ENCODE measurements around the gene SLC11A2.

DNA sequence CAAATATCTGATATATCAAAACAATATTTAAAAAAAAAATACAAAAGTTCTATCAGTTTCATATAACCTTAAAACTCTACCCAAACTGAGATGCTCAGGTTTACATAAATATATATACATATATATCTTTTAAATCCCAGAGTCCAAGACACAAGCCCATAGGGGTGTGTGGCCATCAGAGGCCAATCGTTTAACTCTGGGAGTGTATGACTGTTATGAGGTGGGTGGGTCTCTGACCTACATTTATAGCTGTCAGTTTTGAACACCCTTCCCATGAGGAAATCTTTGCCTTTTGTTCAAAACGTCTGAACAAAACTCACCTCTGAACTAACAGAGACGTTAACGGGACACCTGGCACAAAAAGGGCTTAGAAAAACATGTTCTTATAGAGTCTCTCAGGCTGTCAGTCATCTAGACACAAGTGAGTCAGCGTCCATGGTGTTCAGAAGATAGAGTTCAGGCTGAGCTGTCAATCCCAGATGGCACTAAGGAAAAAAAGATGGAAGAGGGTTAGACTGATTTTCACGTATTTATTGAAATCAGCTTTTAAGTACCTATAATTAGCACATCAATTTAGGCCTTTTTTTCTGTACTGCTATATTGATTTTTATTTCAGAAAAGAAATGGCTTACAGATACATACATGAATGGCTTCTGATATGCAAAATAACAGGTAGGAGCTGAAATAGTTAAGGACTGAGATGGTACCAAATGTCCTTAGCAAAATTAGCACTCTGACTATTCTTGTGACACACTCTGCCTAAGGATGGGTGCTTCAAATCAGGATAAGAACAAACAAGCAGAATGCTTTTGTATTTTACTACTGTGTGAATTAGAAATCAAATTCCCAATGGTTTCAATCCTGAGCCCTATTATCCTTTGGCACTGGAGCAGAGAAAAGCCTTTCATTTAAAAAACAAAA, 44.6 kb downstream of the SLC11A2 start:
- TF ChIP-seq, protein P1, sequence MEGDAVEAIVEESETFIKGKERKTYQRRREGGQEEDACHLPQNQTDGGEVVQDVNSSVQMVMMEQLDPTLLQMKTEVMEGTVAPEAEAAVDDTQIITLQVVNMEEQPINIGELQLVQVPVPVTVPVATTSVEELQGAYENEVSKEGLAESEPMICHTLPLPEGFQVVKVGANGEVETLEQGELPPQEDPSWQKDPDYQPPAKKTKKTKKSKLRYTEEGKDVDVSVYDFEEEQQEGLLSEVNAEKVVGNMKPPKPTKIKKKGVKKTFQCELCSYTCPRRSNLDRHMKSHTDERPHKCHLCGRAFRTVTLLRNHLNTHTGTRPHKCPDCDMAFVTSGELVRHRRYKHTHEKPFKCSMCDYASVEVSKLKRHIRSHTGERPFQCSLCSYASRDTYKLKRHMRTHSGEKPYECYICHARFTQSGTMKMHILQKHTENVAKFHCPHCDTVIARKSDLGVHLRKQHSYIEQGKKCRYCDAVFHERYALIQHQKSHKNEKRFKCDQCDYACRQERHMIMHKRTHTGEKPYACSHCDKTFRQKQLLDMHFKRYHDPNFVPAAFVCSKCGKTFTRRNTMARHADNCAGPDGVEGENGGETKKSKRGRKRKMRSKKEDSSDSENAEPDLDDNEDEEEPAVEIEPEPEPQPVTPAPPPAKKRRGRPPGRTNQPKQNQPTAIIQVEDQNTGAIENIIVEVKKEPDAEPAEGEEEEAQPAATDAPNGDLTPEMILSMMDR (IDR thresholded peaks at IDR 0.05): no peak
- no peak for TF ChIP-seq EP300 (IDR thresholded peaks at IDR 0.05)
- TF ChIP-seq POLR2A (IDR thresholded peaks at IDR 0.05): no peak
- TF ChIP-seq POLR2AphosphoS5 (IDR thresholded peaks at IDR 0.05): no peak
